Measurements from ENCODE around the gene ATG14.

Gene ATG14

DNA sequence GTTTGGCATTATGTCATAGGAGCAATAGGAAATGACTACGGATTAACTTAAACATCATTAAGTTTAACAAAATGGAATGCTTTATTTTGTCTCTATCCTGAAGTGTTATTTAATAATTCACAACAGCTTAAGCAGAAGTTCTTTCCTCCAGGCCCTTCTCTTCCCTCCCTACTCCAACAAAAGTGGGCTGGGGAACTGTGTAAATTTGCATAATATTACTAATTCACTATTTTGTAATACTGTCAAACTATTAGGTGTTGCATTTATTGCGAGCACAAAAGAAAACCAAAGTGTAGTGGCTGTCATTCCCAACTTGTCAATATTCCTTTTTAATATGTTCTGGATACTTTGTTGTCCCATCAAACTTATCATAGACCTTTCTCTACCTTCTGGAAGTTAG is 69.8 kb downstream of the ATG14 start:
- H3K9ac ChIP-seq (ENCODE audit: insufficient read length, low read depth) = no peak overlapping the region
- DNase-seq (ENCODE audit: low read depth, low spot score) = no peak

DNA sequence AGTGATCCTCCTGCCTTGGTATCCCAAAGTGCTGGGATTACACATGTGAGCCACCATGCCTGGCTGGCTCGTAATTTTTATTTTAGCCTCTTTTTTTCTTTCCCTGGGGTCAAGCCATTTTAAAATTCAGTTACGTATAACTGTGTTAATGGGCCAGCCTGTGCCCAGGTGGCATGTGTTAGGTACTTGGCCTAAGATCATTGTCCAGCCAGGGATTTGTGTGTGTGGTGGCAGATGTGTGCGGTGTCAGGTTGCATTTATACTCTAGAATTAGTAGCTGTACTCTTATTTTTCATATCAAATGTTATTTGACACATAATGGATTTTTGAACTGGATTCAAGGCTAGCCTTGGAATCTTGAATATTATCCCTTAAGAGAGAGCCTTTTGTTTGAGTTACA is 71.1 kb downstream of the ATG14 start:
- no peaks in the 10 kb centered on the region for H3K27me3 ChIP-seq (ENCODE audit: insufficient read depth, insufficient read length)
- TF ChIP-seq ZNF274 (IDR thresholded peaks at IDR 0.05; ENCODE audit: low read depth, low read length) (no peak), YY1 (IDR thresholded peaks at IDR 0.05; ENCODE audit: insufficient read depth, insufficient read length) (no peak)
- peaks cover 4% of the 10 kb centered on the region for H3K36me3 ChIP-seq (ENCODE audit: insufficient read depth, insufficient read length, low read length)
- no peak overlapping the region for H3K4me3 ChIP-seq (ENCODE audit: insufficient read length, low read depth)
- H3K9me3 ChIP-seq (ENCODE audit: insufficient read depth, low read length) = no peaks in the 10 kb centered on the region
- DNase-seq (ENCODE audit: low read depth, low spot score) = no peak
- no peaks in the 10 kb centered on the region for H3K4me1 ChIP-seq (ENCODE audit: insufficient read depth, insufficient read length)
- H3K9ac ChIP-seq (ENCODE audit: insufficient read length, low read depth) = no peak overlapping the region

More for the DNA sequence above, 69.8 kb downstream of the ATG14 start:
- H3K36me3 ChIP-seq (ENCODE audit: insufficient read depth, insufficient read length, low read length) = peaks cover 4% of the 10 kb centered on the region
- H3K4me3 ChIP-seq (ENCODE audit: insufficient read length, low read depth) = no peak overlapping the region
- H3K4me1 ChIP-seq (ENCODE audit: insufficient read depth, insufficient read length) = no peaks in the 10 kb centered on the region
- no peaks in the 10 kb centered on the region for H3K27me3 ChIP-seq (ENCODE audit: insufficient read depth, insufficient read length)
- TF ChIP-seq YY1 (IDR thresholded peaks at IDR 0.05; ENCODE audit: insufficient read depth, insufficient read length) (no peak), ZNF274 (IDR thresholded peaks at IDR 0.05; ENCODE audit: low read depth, low read length) (no peak)
- H3K9me3 ChIP-seq (ENCODE audit: insufficient read depth, low read length) = no peaks in the 10 kb centered on the region

DNA sequence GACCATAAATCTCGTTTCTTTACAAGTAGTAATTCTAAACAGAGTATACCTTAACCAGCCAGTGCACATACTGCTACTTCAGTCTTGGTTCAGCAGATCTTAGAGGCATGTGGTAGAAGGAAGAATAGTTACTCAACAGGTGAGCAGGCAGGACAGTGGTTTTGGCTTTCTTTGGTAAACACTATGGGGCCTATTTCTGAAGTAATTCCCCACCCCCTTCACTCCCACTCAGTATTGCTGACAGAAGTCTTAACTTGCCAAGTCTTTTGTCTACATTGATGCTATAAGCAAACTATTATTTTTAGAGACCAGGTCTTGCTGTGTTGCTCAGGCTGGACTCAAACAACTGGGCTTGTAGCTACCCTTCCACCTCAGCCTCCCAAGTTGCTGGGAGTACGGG is 71.9 kb downstream of the ATG14 start:
- no peak for DNase-seq (ENCODE audit: low read depth, low spot score)
- H3K36me3 ChIP-seq (ENCODE audit: insufficient read depth, insufficient read length, low read length) = no peaks in the 10 kb centered on the region
- no peak overlapping the region for H3K9ac ChIP-seq (ENCODE audit: insufficient read length, low read depth)
- no peak overlapping the region for H3K4me3 ChIP-seq (ENCODE audit: insufficient read length, low read depth)
- TF ChIP-seq SUZ12 (IDR thresholded peaks at IDR 0.05; ENCODE audit: extremely low read depth, insufficient read depth, insufficient read length) = no peak
- TF ChIP-seq ZNF274 (IDR thresholded peaks at IDR 0.05; ENCODE audit: low read depth, low read length) = no peak
- TF ChIP-seq YY1 (IDR thresholded peaks at IDR 0.05; ENCODE audit: insufficient read depth, insufficient read length) = no peak
- H3K4me1 ChIP-seq (ENCODE audit: insufficient read depth, insufficient read length) = no peaks in the 10 kb centered on the region
- H3K27me3 ChIP-seq (ENCODE audit: insufficient read depth, insufficient read length) = no peaks in the 10 kb centered on the region
- H3K9me3 ChIP-seq (ENCODE audit: insufficient read depth, low read length) = no peaks in the 10 kb centered on the region

DNA sequence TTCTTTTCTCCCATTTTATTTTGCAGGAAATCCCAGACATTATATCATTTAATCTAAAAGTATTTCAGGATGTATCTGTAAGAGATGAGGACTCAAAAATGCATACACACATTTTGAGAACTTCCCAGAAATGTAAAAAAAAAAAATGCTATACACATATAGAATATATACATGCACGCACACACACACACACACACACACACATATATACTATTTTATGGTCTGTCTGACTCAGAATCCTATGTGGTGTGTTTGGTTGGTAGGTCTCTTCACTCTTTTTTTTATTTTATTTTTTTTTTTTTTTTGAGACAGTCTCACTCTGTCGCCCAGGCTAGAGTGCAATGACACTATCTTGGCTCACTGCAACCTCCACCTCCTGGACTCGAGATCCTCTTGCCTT is 74.9 kb downstream of the ATG14 start:
- H3K9ac ChIP-seq (ENCODE audit: insufficient read length, low read depth) = no peak overlapping the region
- H3K4me1 ChIP-seq (ENCODE audit: insufficient read depth, insufficient read length) = no peaks in the 10 kb centered on the region
- no peak overlapping the region for H3K4me3 ChIP-seq (ENCODE audit: insufficient read length, low read depth)
- no peaks in the 10 kb centered on the region for H3K9me3 ChIP-seq (ENCODE audit: insufficient read depth, low read length)
- DNase-seq (ENCODE audit: low read depth, low spot score) = no peak
- TF ChIP-seq SUZ12 (IDR thresholded peaks at IDR 0.05; ENCODE audit: extremely low read depth, insufficient read depth, insufficient read length) (no peak), YY1 (IDR thresholded peaks at IDR 0.05; ENCODE audit: insufficient read depth, insufficient read length) (no peak), ZNF274 (IDR thresholded peaks at IDR 0.05; ENCODE audit: low read depth, low read length) (no peak)
- H3K36me3 ChIP-seq (ENCODE audit: insufficient read depth, insufficient read length, low read length) = no peaks in the 10 kb centered on the region
- no peaks in the 10 kb centered on the region for H3K27me3 ChIP-seq (ENCODE audit: insufficient read depth, insufficient read length)

DNA sequence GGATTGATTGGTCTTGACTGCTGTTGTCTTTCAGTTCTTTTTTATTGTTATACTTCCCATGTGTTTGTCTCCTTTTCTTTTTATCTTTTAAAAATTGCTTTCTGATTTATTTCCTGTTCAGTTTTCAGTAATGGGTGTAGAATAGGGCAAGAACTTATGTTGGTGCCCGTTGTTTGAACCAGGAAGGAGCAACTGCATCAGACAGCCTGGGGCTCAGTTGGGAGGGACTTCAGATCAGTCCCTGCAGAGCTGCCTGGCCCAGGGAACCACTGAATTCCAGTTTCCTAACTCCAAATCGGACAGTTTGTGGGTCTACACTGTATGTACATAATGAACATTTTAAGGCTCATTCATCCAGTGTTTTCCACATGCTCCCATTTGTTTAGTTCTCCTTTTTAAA is 75.5 kb downstream of the ATG14 start:
- H3K9ac ChIP-seq (ENCODE audit: insufficient read length, low read depth) = no peak overlapping the region
- no peaks in the 10 kb centered on the region for H3K9me3 ChIP-seq (ENCODE audit: insufficient read depth, low read length)
- no peaks in the 10 kb centered on the region for H3K27me3 ChIP-seq (ENCODE audit: insufficient read depth, insufficient read length)
- no peak for TF ChIP-seq YY1 (IDR thresholded peaks at IDR 0.05; ENCODE audit: insufficient read depth, insufficient read length)
- no peak for TF ChIP-seq SUZ12 (IDR thresholded peaks at IDR 0.05; ENCODE audit: extremely low read depth, insufficient read depth, insufficient read length)
- no peak for TF ChIP-seq ZNF274 (IDR thresholded peaks at IDR 0.05; ENCODE audit: low read depth, low read length)
- DNase-seq (ENCODE audit: low read depth, low spot score) = no peak
- H3K4me1 ChIP-seq (ENCODE audit: insufficient read depth, insufficient read length) = no peaks in the 10 kb centered on the region
- no peak overlapping the region for H3K4me3 ChIP-seq (ENCODE audit: insufficient read length, low read depth)
- no peaks in the 10 kb centered on the region for H3K36me3 ChIP-seq (ENCODE audit: insufficient read depth, insufficient read length, low read length)

DNA sequence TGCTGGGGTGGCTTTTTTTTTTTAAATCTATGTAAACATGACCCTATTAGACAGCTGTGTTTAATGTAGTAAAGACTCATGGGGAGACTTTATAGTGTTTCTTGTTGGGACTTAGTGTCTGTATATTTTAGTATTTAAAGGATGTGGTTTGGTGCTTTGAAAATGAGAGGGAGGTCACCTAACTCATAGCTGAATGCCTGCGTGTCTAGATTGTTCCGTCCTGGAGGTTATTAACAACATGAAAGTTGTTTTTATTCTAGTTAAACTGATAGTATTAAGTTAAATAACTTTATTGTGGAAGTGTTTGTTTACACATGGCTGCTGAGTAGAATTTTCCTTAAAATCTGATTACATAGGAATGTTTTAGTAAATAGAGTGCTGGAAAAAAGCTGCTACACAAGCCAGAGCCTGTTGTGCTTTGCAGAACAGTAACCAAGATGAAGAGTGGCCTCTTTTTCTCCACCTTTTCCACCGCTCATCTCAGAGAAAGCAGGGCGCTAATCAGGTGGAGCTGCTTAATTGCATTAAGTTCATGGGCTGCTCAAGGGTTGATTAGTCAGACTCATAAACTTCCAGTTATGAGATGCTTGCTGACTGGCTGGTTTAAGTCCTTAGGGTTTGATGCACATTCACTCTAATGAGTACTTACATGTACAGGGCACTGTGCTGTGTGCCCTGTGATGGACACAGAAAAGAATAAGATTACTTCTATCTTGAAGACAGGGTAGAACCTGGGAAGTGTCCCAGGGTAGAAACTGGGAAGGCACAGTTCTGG is 77.7 kb downstream of the ATG14 start:
- DNase-seq (ENCODE audit: low read depth, low spot score) = no peak
- Histone ChIP-seq H3K9ac (ENCODE audit: insufficient read length, low read depth) (no peak overlapping the region), H3K4me1 (ENCODE audit: insufficient read depth, insufficient read length) (no peaks in the 10 kb centered on the region), H3K27me3 (ENCODE audit: insufficient read depth, insufficient read length) (no peaks in the 10 kb centered on the region), H3K9me3 (ENCODE audit: insufficient read depth, low read length) (no peaks in the 10 kb centered on the region), H3K4me3 (ENCODE audit: insufficient read length, low read depth) (no peak overlapping the region), H3K36me3 (ENCODE audit: insufficient read depth, insufficient read length, low read length) (no peaks in the 10 kb centered on the region)
- TF ChIP-seq YY1 (IDR thresholded peaks at IDR 0.05; ENCODE audit: insufficient read depth, insufficient read length) = no peak
- no peak for TF ChIP-seq SUZ12 (IDR thresholded peaks at IDR 0.05; ENCODE audit: extremely low read depth, insufficient read depth, insufficient read length)
- no peak for TF ChIP-seq ZNF274 (IDR thresholded peaks at IDR 0.05; ENCODE audit: low read depth, low read length)

DNA sequence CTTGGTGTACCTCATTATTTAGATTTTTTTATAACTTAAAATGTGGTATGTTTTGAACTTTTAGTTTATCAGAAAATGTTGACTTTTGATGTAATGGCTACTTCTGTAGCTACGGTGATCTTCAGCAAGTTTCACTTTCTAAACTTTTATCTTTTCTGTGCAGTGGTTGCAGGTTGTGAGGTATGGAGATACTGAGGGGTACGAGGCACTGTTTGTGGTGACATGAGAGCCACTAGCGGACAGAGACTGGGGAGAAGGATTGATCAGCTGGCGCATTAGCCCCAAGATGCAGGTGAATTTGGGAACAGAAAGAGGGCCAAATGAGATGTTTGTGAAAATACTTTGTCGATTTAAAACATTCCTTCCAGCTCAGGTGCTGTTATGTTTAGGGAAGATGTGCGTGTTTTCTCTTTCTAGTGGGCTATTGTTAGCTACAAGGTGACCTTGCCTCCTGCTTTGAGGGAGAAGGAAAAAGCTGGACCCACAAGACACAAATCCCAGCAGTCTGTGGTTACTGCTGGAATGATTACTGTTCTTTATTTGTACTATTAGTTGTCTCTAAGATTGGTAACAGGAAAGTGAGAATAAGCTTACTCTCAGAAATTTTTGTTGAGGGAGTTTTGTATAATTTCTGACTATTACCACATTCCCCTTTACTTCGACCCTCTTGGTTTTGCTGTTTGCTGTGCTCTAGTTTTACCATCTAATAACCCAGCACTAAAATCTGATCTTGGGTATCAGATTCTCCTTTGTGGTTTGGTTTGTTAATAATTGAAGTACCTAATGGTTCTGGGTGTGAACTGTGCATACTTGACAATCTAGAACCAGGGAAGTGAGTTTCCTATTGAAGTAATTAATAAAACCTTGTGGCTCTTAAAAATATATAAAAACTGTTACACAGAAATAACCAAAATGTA is 78.7 kb downstream of the ATG14 start:
- Histone ChIP-seq H3K4me3 (ENCODE audit: insufficient read length, low read depth) (no peak overlapping the region), H3K27me3 (ENCODE audit: insufficient read depth, insufficient read length) (no peaks in the 10 kb centered on the region), H3K36me3 (ENCODE audit: insufficient read depth, insufficient read length, low read length) (no peaks in the 10 kb centered on the region), H3K9me3 (ENCODE audit: insufficient read depth, low read length) (no peaks in the 10 kb centered on the region), H3K4me1 (ENCODE audit: insufficient read depth, insufficient read length) (no peaks in the 10 kb centered on the region), H3K9ac (ENCODE audit: insufficient read length, low read depth) (no peak overlapping the region)
- TF ChIP-seq ZNF274 (IDR thresholded peaks at IDR 0.05; ENCODE audit: low read depth, low read length) (no peak), YY1 (IDR thresholded peaks at IDR 0.05; ENCODE audit: insufficient read depth, insufficient read length) (no peak), SUZ12 (IDR thresholded peaks at IDR 0.05; ENCODE audit: extremely low read depth, insufficient read depth, insufficient read length) (no peak)
- no peak for DNase-seq (ENCODE audit: low read depth, low spot score)

Data from NT2/D1 (cell line).